ENCODE data around the gene SPATA13. TPM values are rescaled to one million over a fixed set of nuclear protein-coding genes. Genes with fewer than 3 reads are reported as not detected.
"Not testable (repeated sequence)": the region's sequence is repeated elsewhere in the genome, so short reads cannot be mapped to it uniquely, and the experiment has no call there.

The SPATA13 gene
- total and polyA plus RNA-seq, 10 of the 15 experiments (the other 5 are each of a cell fraction or from before 2014, with no cell fraction given): 2.4 to 11.1 (median 10.2) TPM

GRCh38 chr13:24348797-24349515 lies 188.4 kb downstream of the SPATA13 start:
- Histone ChIP-seq H3K4me3 (no peak overlapping the region), H3K9me3 (replicated peaks; ENCODE audit: control insufficient read depth, insufficient read depth, low read length) (no peaks in the 10 kb centered on the region), H3K9ac (ENCODE audit: control insufficient read depth, insufficient read depth, low read length) (no peak overlapping the region), H3K27ac (ENCODE audit: control insufficient read depth, insufficient read depth) (no peak overlapping the region), H3K79me2 (ENCODE audit: control insufficient read depth, insufficient read depth, low read length) (no peaks in the 10 kb centered on the region), H3K4me2 (ENCODE audit: control insufficient read depth, insufficient read depth) (no peak overlapping the region), H2AFZ (ENCODE audit: control insufficient read depth, low read depth, low read length) (no peak overlapping the region), H3K4me1 (ENCODE audit: control insufficient read depth, insufficient read depth, low read length) (no peaks in the 10 kb centered on the region), H3K36me3 (ENCODE audit: control insufficient read depth in 2 of 2, insufficient read depth in 2 of 2, low read length in 1 of 2) (no peaks in the 10 kb centered on the region), H4K20me1 (ENCODE audit: control insufficient read depth, insufficient read depth) (no peaks in the 10 kb centered on the region), H3K27me3 (replicated peaks in 1 of 2; ENCODE audit: control insufficient read depth in 2 of 2, insufficient read depth in 2 of 2, low read length in 1 of 2) (no peaks in the 10 kb centered on the region)
- SMC1A ChIA-PET (ENCODE audit: uncharacterized antibody, unreplicated experiment): no interaction called here
- in situ Hi-C loops (cut with MboI): no loop called here
- POLR2A ChIA-PET: interaction anchor here (0.6 kb wide), 1 partner anchor 11 kb away, joined by 4 read pairs; no protein-coding TSS in a partner anchor
- intact Hi-C loops (cut with micrococcal nuclease; ENCODE audit: unreplicated experiment): no loop called here
- FAIRE-seq: no peak
- DNase-seq (ENCODE audit: low read depth, low spot score): no peak
- RAD21 ChIA-PET (ENCODE audit: unreplicated experiment): no interaction called here
- no peak for TF ChIP-seq MXI1 (IDR thresholded peaks at IDR 0.05; ENCODE audit: low read depth, low read length)
- TF ChIP-seq SRF (IDR thresholded peaks at IDR 0.05; ENCODE audit: low read depth in 2 of 2, low read length in 2 of 2): no peak
- no peak for TF ChIP-seq SREBF1 (IDR thresholded peaks at IDR 0.05; ENCODE audit: low read length)
- CTCF ChIA-PET: no interaction called here
- 0% methylated on average over 6 of the region's 6 CpGs for WGBS (ENCODE audit: insufficient coverage, insufficient replicate concordance, low lambda C conversion rate, missing lambda C conversion rate)
- no peak for ATAC-seq
- no TSS peak for BruUV-seq (replicated peaks)

GRCh38 chr13:24349778-24350664 lies 189.5 kb downstream of the SPATA13 start:
- BruUV-seq (replicated peaks); H3K9me3 ChIP-seq (replicated peaks; ENCODE audit: control insufficient read depth, insufficient read depth, low read length); H3K9ac ChIP-seq (ENCODE audit: control insufficient read depth, insufficient read depth, low read length); SMC1A ChIA-PET (ENCODE audit: uncharacterized antibody, unreplicated experiment); H4K20me1 ChIP-seq (ENCODE audit: control insufficient read depth, insufficient read depth); POLR2A ChIA-PET; H3K4me2 ChIP-seq (ENCODE audit: control insufficient read depth, insufficient read depth); H3K27ac ChIP-seq (ENCODE audit: control insufficient read depth, insufficient read depth); H3K36me3 ChIP-seq (ENCODE audit: control insufficient read depth in 2 of 2, insufficient read depth in 2 of 2, low read length in 1 of 2); CTCF ChIA-PET; H2AFZ ChIP-seq (ENCODE audit: control insufficient read depth, low read depth, low read length); FAIRE-seq; in situ Hi-C loops (cut with MboI); DNase-seq (ENCODE audit: low read depth, low spot score); H3K27me3 ChIP-seq (replicated peaks in 1 of 2; ENCODE audit: control insufficient read depth in 2 of 2, insufficient read depth in 2 of 2, low read length in 1 of 2); H3K79me2 ChIP-seq (ENCODE audit: control insufficient read depth, insufficient read depth, low read length); RAD21 ChIA-PET (ENCODE audit: unreplicated experiment); H3K4me1 ChIP-seq (ENCODE audit: control insufficient read depth, insufficient read depth, low read length); ATAC-seq; H3K4me3 ChIP-seq: not testable (repeated sequence)
- 42% methylated on average over 3 of the region's 3 CpGs for WGBS (ENCODE audit: insufficient coverage, insufficient replicate concordance, low lambda C conversion rate, missing lambda C conversion rate)
- intact Hi-C loops (cut with micrococcal nuclease; ENCODE audit: unreplicated experiment): loop anchor here (10.0 kb wide), 1 partner anchor 1415 kb away; no protein-coding TSS in a partner anchor

Data from GM12878 (cell line).